ENCODE measurements around the gene SYT17. TPM values are rescaled to one million over a fixed set of nuclear protein-coding genes. Genes with fewer than 3 reads are reported as not detected.

Gene SYT17, protein sequence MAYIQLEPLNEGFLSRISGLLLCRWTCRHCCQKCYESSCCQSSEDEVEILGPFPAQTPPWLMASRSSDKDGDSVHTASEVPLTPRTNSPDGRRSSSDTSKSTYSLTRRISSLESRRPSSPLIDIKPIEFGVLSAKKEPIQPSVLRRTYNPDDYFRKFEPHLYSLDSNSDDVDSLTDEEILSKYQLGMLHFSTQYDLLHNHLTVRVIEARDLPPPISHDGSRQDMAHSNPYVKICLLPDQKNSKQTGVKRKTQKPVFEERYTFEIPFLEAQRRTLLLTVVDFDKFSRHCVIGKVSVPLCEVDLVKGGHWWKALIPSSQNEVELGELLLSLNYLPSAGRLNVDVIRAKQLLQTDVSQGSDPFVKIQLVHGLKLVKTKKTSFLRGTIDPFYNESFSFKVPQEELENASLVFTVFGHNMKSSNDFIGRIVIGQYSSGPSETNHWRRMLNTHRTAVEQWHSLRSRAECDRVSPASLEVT
- total RNA-seq (2021; fragmentation: NEBNext Ultra II Directional; extraction: Animal tissue kit (Norgen Biotek cat#: 25700)): not detected
- long read RNA-seq: 0 reads

DNA sequence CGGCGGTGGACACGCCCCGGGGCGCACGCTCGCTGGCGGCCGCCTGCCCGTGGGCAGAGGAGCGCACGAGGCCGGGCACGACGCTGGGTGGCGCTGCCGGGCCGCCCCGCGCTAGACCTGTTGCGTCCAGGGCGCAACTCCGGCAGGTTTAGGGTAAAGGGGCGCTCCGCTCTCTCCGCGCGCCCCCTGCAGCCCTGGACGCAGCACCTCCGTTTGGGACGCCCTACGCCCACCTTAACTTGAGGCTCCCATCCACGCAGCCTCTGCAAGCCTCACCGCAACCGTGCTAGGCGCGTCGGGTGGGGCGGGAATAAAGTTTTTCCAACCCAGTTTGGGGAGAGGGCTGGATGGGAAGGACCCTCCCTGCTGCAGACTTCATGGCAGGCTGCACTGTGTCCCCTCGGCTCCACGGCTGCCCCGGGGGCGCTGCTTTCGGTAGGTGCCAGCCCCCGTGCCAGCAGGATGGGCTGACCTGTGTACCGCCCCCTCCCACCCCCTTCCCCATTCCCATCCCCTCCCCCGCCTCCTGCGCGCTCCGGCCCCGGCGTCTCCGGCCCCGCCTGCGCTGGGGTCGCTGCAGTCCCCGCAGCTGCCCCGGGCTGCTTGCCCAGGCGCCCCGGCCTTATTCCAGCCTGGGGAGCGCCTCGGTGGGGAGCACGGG is at the start of gene SYT17:
TSS of gene SYT17 (plus strand) at position 531 of the 661 bp plus-strand sequence. CDS start 407 bp downstream, outside the sequence.
- Mint-ChIP-seq H3K4me3 (no peak within 1 kb of the TSS; the same call in 1 of the 2 replicates), H3K36me3 (ENCODE audit: low read depth) (no peaks in the 10 kb centered on the region), H3K27me3 (ENCODE audit: insufficient read depth) (peaks cover 25% of the 10 kb centered on the region), H3K9me3 (peaks cover 5% of the 10 kb centered on the region; the same call in 1 of the 2 replicates), H3K4me1 (ENCODE audit: low read depth) (no peaks in the 10 kb centered on the region), H3K27ac (no peak within 1 kb of the TSS)
- peak; percentile 28 for DNase-seq
- TF ChIP-seq, protein P1, sequence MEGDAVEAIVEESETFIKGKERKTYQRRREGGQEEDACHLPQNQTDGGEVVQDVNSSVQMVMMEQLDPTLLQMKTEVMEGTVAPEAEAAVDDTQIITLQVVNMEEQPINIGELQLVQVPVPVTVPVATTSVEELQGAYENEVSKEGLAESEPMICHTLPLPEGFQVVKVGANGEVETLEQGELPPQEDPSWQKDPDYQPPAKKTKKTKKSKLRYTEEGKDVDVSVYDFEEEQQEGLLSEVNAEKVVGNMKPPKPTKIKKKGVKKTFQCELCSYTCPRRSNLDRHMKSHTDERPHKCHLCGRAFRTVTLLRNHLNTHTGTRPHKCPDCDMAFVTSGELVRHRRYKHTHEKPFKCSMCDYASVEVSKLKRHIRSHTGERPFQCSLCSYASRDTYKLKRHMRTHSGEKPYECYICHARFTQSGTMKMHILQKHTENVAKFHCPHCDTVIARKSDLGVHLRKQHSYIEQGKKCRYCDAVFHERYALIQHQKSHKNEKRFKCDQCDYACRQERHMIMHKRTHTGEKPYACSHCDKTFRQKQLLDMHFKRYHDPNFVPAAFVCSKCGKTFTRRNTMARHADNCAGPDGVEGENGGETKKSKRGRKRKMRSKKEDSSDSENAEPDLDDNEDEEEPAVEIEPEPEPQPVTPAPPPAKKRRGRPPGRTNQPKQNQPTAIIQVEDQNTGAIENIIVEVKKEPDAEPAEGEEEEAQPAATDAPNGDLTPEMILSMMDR (IDR thresholded peaks at IDR 0.05): peak; percentile 82

DNA sequence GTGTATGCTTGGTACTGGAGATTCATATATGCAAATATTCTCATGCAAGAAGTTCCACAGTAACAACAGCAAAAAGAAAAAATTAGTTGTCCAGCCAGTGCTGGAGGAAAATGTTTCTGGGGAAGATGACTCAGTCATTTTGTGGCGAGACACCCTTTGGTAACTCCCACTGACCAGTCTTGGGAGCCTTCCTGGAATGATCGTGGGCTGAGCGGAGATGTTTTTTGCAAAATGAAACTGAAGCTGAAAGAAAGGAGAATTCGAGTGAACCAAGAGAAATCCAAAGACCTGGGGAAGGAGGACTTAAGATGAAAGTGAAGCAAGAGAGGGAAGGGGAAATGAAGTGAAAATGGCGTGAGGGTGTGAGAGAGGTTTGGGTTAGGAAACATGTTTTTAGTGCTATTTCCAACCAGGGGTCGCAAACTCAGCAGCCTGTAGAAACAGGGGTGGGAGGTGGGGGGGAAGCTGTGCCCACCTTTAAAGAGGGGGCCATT is 49.1 kb upstream of the SYT17 start:
- no peaks in the 10 kb centered on the region; the same call in none of the 2 replicates for H3K27me3 Mint-ChIP-seq (ENCODE audit: insufficient read depth)
- H3K4me3 Mint-ChIP-seq: peak overlapping the region; percentile 91
- TF ChIP-seq, protein P1 (IDR thresholded peaks at IDR 0.05): no peak
- H3K9me3 Mint-ChIP-seq: peaks cover 3% of the 10 kb centered on the region; the same call in 1 of the 2 replicates
- H3K36me3 Mint-ChIP-seq (ENCODE audit: low read depth): peaks cover 27% of the 10 kb centered on the region
- H3K4me1 Mint-ChIP-seq (ENCODE audit: low read depth): peaks cover 54% of the 10 kb centered on the region
- peak; percentile 87 for DNase-seq
- peak overlapping the region; percentile 97 for H3K27ac Mint-ChIP-seq

DNA sequence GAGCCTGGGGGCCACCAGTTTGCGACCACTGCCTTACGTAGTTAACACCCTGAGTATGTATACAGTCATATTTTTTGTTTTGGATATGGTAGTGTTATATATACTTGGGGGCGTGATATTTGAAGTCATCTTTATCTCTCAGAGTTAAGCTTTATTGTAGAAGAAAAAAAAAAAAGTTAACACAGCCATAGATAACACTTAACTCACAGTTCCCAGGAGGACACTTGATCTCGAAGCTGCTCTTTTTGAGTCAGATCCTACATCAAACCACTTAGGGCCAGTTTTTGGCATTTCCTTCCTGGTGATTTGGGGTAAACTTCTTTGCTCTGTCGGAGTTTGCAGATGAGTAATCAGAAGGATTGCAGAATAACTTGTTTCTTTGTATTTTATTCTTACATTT is 48.5 kb upstream of the SYT17 start:
- TF ChIP-seq, protein P1 (IDR thresholded peaks at IDR 0.05): no peak
- Mint-ChIP-seq H3K4me3 (peak overlapping the region; percentile 91), H3K36me3 (ENCODE audit: low read depth) (peaks cover 31% of the 10 kb centered on the region), H3K27ac (peak overlapping the region; percentile 97), H3K27me3 (ENCODE audit: insufficient read depth) (no peaks in the 10 kb centered on the region; the same call in none of the 2 replicates), H3K4me1 (ENCODE audit: low read depth) (peaks cover 54% of the 10 kb centered on the region), H3K9me3 (peaks cover 4% of the 10 kb centered on the region; the same call in 1 of the 2 replicates)
- peak; percentile 83 for DNase-seq

DNA sequence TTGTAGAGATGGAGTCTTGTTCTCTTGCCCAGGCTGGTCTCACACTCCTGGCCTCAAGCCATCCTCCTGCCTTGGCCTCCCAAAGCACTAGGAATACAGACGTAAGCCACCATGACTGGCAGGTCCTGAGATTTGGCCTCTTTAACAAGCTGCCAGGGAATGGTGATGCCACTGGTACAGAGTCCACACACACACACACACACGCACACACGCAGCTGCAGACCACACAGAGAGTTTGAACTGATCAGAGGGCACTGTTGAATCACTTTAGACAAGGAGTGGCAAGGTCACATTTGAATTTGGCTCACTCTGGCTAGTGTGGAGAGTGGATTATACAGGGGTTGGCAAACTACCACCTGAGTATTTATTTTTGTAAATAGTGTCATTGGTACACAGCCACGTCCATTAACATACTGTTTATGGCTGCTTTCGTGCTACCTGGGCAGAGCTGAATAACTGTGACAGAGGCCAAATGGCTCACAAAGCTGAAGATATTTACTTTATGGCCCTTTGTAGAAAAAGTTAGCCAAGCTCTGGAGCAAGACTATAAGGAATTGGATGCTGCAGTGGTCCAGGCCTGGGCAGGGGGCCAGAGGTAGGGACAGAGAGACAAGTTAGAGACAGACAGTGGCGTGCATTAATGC is 44.4 kb upstream of the SYT17 start:
- TF ChIP-seq, protein P1 (IDR thresholded peaks at IDR 0.05): no peak
- peaks cover 30% of the 10 kb centered on the region for H3K4me1 Mint-ChIP-seq (ENCODE audit: low read depth)
- peaks cover 31% of the 10 kb centered on the region for H3K36me3 Mint-ChIP-seq (ENCODE audit: low read depth)
- peaks cover 4% of the 10 kb centered on the region for H3K9me3 Mint-ChIP-seq
- H3K4me3 Mint-ChIP-seq: no peak overlapping the region
- H3K27me3 Mint-ChIP-seq (ENCODE audit: insufficient read depth): no peaks in the 10 kb centered on the region; the same call in none of the 2 replicates
- DNase-seq: no peak
- H3K27ac Mint-ChIP-seq: no peak overlapping the region; the same call in 1 of the 2 replicates

DNA sequence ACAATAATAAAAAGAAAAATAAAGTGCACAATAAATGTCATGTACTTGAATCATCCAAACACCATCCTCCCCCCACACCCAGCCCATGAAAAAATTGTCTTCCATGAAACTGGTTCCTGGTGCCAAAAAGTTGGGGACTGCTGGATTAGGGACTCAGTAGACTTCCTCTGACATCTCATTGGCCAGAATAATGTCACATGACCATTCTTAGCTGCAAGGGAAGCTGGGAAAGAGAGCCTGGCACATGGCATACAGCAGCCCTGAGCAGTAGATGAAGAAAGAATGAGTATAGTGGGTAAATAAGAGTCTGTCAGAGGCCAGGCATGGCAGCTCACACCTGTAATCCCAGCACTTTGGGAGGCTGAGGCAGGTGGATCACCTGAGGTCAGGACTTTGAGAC is 41.7 kb upstream of the SYT17 start:
- DNase-seq: no peak
- Mint-ChIP-seq H3K4me1 (ENCODE audit: low read depth) (peaks cover 26% of the 10 kb centered on the region), H3K9me3 (peaks cover 4% of the 10 kb centered on the region), H3K27ac (no peak overlapping the region), H3K4me3 (no peak overlapping the region), H3K36me3 (ENCODE audit: low read depth) (peaks cover 29% of the 10 kb centered on the region), H3K27me3 (ENCODE audit: insufficient read depth) (no peaks in the 10 kb centered on the region; the same call in 1 of the 2 replicates)
- TF ChIP-seq, protein P1 (IDR thresholded peaks at IDR 0.05): no peak
